Mesodermal cell (in vitro differentiated cells): Measurements from ENCODE around the gene TPK1.

ENCODE experiments used
- H3K27ac ChIP-seq: 2 replicates; pipeline ENCODE4 v1.7.0; 2013; ENCODE audit warnings: mild to moderate bottlenecking, low read depth, low read length, moderate library complexity; ENCODE audit not compliant: severe bottlenecking
- H3K36me3 ChIP-seq: 2 replicates; pipeline ENCODE4 v1.7.1; 2013; ENCODE audit warnings: mild to moderate bottlenecking, low read length, moderate library complexity; ENCODE audit not compliant: control insufficient read depth, insufficient read depth
- H3K4me1 ChIP-seq: one replicate; pipeline ENCODE4 v1.7.1; 2013; ENCODE audit warnings: mild to moderate bottlenecking, low read length; ENCODE audit not compliant: insufficient read depth, control insufficient read depth, poor library complexity, severe bottlenecking
- H3K4me3 ChIP-seq: 2 replicates; pipeline ENCODE4 v1.7.0; 2013; ENCODE audit warnings: low read length, control low read depth, mild to moderate bottlenecking; ENCODE audit not compliant: insufficient read depth, poor library complexity, severe bottlenecking; ENCODE audit errors: extremely low read depth
- H3K9me3 ChIP-seq: 2 replicates; pipeline ENCODE4 v1.7.1; 2013; ENCODE audit warnings: mild to moderate bottlenecking, low read length, moderate library complexity; ENCODE audit not compliant: control insufficient read depth
- WGBS, 2 experiments: methylation state at CpG; one replicate each; pipeline ENCODE4 v1.1.5; 2013; ENCODE audit warnings: missing lambda C conversion rate in 2 of 2; ENCODE audit not compliant: insufficient coverage in 2 of 2; 5-methylcytosine and 5-hydroxymethylcytosine counted together

The TPK1 gene

DNA sequence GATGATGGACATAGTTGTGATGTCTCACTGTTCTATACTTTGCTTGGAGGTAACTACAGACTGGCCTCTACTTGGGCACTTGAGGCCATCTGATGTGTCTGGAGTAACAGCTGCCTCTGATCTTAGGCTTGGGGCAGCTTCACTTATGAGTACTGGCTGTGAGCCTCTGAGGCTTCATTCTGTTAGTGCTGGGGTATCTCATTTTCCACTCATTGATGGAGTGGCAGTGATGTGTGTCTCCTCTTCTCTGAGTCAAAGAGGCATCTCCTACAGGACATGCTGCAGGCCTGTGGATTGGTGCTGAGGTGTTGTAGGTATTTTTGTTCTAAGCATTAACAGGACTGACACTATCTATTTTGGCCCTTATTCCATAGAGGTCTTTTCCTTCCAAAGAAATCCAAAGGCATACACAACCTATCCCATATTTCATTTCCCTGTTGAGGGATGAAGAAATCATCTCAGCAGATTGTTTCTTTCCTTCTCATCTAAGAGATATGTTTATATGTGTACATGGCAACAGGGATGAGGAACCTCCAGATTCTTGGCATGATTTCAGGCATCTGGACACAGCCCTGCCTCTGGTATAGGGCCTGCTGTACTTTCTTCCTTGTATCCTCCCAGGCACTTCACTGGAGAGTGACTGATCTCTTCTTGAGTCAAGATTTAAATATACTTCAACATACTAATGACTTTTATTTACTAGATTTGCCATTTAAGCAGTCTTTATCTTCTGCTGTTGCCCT is 366.7 kb downstream of the TPK1 start:
- H3K9me3 ChIP-seq, result no peaks in the 10 kb centered on the region
- no peaks in the 10 kb centered on the region for H3K36me3 ChIP-seq
- no peaks in the 10 kb centered on the region for H3K4me1 ChIP-seq
- H3K4me3 ChIP-seq, result no peak overlapping the region
- no peak overlapping the region for H3K27ac ChIP-seq

DNA sequence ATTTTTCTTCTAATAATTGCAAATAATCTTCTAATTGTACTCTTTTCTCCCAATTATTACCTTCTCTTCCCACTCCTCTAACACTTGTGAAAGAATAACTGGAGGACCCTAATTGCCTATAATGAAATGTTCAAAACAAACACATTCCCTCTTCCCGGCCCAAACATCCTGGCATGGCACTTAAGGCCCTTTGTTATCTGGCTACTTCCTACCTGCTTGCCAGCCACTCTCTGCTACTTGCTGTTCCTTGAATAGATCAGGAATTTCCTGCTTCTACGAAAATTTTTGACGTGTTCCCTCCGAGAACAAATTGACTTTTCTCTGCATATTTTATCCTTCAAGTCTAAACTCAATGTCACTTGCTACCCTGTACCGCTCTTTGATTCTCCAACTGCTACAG is 376.2 kb downstream of the TPK1 start:
- H3K27ac ChIP-seq, result no peak overlapping the region
- WGBS, 2 experiments, result 65 to 79% methylated on average over 5 of the region's 5 CpGs
- no peaks in the 10 kb centered on the region for H3K36me3 ChIP-seq
- H3K4me3 ChIP-seq, result no peak overlapping the region
- H3K4me1 ChIP-seq, result no peaks in the 10 kb centered on the region
- H3K9me3 ChIP-seq, result no peaks in the 10 kb centered on the region

DNA sequence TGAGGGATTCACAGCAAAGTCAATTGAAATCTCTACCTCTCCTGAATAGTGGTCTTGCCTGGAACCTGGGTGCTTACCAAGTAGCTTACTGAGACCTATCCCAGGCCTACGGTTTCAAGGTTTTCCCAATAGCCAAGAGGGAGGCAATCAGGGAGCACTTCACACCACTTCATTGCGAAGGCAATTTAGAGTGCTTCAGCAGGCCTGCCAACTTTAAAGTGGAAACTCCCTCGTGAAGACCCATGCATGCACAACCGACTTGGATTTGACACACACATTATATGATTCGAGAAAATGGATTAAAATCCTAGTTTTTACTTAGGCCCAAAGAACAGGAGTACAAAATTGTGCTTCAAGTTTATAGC is 380.8 kb downstream of the TPK1 start:
- H3K27ac ChIP-seq, result no peak overlapping the region
- H3K4me1 ChIP-seq, result no peaks in the 10 kb centered on the region
- H3K9me3 ChIP-seq, result no peaks in the 10 kb centered on the region
- H3K36me3 ChIP-seq, result no peaks in the 10 kb centered on the region
- H3K4me3 ChIP-seq, result no peak overlapping the region
- WGBS, 2 experiments, result 75 to 79% methylated on average over 4 to 5 of the region's 5 CpGs

DNA sequence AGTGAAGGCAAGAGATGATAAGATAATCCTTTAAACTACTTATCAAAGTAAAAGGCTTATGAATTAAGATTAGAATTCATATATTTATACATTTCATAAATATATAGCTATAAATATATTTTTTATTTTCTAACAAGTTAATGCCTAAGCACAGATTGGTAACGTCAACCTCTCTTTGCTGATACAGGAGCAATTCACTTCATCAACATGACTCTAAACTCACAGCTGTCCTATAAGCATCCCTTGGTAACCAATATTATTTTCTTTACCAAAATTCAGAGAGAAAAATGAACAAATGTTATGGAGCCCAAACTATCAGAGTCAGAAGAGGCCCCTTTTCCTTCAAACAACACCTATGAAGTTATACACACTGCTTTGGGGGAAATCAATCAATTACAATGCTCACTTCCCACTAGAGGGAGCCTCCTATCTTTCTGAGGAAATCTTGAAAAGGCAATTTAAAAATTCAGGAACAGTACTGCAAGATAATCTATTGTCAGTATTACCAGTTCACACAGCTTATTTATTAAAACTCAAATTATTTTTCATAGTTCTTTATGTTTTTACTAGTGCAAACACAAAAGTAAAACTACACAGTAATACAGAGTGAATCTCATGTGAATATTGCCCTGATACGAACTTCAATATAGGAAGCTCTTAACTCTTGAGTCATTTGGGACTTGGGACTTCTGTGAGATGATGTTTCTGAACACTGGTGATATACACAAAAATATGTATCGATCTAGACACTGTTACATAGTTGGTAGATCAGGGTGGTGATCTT is 381.4 kb downstream of the TPK1 start:
- H3K4me3 ChIP-seq, result no peak overlapping the region
- no peaks in the 10 kb centered on the region for H3K9me3 ChIP-seq
- H3K27ac ChIP-seq, result no peak overlapping the region
- no peaks in the 10 kb centered on the region for H3K36me3 ChIP-seq
- WGBS, 2 experiments, result 80% methylated on average over 1 of the region's 3 CpGs; no CpG with 5 or more reads in 1 of the 2 experiments
- H3K4me1 ChIP-seq, result no peaks in the 10 kb centered on the region

DNA sequence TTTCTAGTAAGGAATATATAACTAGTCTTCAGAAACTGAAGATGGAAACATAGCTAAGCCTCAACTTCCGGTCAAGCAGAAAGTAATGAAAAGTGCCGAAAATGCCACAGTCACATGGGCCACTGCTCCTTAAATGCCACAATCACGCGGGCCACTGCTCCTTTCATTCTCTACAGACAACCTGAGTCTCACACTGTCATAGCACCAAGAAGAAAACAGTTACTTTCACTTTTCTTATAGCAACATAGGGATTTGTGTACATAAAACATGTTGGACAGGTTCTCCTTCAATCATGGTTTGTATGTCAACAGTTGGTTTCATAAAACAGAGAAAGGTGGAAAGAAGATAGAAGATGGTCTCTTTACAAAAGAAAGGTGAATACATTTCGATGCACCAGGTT is 383.8 kb downstream of the TPK1 start:
- no peak overlapping the region for H3K4me3 ChIP-seq
- no peaks in the 10 kb centered on the region for H3K36me3 ChIP-seq
- no peak overlapping the region for H3K27ac ChIP-seq
- 83 to 89% methylated on average over 4 to 5 of the region's 5 CpGs for WGBS, 2 experiments
- H3K4me1 ChIP-seq, result no peaks in the 10 kb centered on the region
- no peaks in the 10 kb centered on the region for H3K9me3 ChIP-seq

DNA sequence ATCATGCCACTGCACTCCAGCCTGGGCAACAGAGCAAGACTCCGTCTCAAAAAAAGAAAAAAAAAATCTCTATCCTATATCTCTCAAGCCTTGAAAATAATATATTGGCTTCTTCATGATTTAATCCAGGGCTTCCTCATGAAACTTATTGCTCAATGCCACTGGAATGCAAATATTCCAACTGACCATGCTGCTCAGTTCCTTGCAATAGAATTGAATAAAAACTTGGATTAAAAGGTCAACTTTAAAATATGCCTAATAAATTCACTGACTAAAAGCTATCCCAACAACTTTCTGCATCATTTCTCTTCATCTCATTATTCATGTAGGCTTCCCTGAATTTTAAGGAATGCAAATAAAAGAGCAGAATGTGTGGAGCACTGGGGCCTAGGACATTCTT is 390.3 kb downstream of the TPK1 start:
- Histone ChIP-seq H3K36me3 (no peaks in the 10 kb centered on the region), H3K4me1 (no peaks in the 10 kb centered on the region), H3K9me3 (no peaks in the 10 kb centered on the region), H3K27ac (no peak overlapping the region), H3K4me3 (no peak overlapping the region)
- no CpG with 5 or more reads among the region's 1 CpG for WGBS, 2 experiments

DNA sequence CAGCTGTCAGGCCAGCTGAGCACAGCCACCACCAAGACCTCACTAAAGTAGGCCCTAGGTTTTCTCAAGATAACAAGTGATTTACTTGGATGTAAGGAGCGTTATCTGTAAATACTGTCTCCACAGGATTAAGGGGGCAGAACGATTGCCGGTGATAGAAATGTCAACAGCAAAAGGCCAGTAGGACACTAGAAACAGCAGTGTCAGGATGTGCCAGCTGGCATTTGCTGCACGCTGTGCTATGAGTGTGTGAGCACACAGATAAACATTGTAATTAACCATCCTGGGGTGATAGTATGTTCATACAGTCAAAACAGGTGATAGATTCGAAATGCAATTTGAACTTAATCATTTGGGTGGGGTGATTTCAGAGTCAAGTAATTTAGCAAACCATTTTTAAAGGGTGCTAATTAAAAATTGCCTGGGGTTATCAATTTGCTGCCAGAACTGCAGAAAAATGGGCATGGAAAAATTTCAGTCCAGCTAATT is 396.1 kb downstream of the TPK1 start:
- Histone ChIP-seq H3K36me3 (no peaks in the 10 kb centered on the region), H3K9me3 (no peaks in the 10 kb centered on the region), H3K4me3 (no peak overlapping the region), H3K4me1 (no peaks in the 10 kb centered on the region), H3K27ac (no peak overlapping the region)
- 75 to 95% methylated on average over 3 to 4 of the region's 5 CpGs for WGBS, 2 experiments

DNA sequence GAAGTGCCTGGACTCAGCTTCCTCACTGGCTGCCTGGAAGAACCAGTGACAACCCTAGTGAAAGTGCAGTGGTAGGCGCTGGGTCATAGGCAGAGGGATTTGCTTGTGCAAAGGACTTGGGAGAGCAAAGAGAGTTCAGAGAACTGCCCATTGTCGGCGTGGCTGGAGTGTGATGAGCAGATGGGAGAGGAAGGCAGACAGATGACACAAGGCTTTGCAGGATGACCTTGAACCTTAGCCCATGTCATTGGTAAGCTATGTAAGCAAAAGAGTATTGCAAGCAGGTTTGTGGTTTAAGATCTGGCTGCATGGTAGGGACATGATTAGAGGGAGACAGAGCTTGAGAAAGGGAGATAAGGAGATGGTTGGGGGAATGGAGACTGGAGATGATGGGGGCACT is 397.1 kb downstream of the TPK1 start:
- no peak overlapping the region for H3K4me3 ChIP-seq
- no peaks in the 10 kb centered on the region for H3K4me1 ChIP-seq
- H3K9me3 ChIP-seq, result no peaks in the 10 kb centered on the region
- no peaks in the 10 kb centered on the region for H3K36me3 ChIP-seq
- H3K27ac ChIP-seq, result no peak overlapping the region
- 80 to 92% methylated on average over 3 of the region's 3 CpGs for WGBS, 2 experiments

DNA sequence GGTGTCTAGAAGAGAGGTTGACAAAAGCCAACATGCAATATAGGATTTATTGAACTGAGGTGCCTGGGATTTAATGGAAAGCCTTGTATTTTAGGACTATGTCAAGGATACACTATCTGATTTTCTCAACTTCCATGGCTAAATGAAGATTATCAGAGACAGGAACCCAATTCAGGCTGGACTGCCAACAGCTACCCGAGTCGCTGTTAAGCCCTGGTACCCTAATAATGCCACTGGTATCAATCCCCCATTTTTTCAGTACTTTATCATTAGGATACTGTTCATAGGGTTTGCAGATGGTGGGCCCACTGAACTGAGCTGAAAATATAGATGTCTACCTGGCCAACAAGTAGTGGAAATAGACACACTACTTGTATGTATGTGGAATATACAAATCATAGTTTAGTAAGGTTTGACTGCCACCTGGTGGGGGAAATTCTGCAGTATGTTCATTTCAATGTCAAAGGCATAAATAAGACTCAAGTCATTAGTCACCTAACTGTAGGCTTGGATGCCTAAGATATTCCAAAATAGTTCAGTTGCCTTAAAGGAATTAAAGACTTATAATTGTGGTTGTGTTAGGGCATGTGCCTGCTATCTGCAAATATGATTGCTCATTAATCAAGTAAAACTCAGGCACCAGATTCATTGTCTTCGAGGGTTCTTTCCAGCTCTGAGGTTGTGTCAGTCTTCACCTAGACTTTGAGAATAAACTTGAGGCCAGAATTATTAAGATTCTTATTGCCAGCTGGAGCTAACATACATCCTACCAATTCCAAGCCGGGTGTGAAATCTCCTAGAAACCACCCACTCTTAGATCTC is 398.3 kb downstream of the TPK1 start:
- 100% methylated on average over 1 of the region's 4 CpGs; no CpG with 5 or more reads in 1 of the 2 experiments for WGBS, 2 experiments

DNA sequence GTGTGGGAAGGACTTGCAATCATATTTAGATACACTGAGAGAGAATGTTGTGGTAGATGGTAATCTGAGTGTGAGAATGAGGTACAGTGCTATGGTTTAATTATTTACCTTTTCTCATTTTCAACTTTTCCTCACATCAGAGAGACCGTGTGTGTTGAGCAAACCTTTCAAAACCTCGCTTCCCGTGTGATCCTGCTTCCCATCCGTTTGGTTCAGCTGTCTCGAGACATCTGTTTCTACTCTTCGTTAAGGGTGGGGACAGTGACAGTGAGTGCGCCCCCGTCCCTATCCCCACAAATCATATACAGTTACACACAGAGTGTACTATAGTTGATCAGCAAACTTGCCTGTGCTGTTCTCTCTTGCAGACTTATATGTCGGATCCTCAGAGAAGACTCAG is 399.4 kb downstream of the TPK1 start:
- H3K4me1 ChIP-seq, result no peaks in the 10 kb centered on the region
- no peaks in the 10 kb centered on the region for H3K9me3 ChIP-seq
- H3K27ac ChIP-seq, result no peak overlapping the region
- WGBS, 2 experiments, result 96% methylated on average over 4 to 7 of the region's 9 CpGs
- no peaks in the 10 kb centered on the region for H3K36me3 ChIP-seq
- H3K4me3 ChIP-seq, result no peak overlapping the region

More for the DNA sequence above, 398.3 kb downstream of the TPK1 start:
- Histone ChIP-seq H3K27ac (no peak overlapping the region), H3K4me1 (no peaks in the 10 kb centered on the region), H3K4me3 (no peak overlapping the region), H3K9me3 (no peaks in the 10 kb centered on the region), H3K36me3 (no peaks in the 10 kb centered on the region)
